Suprapubic skin (tissue), 3 donors: Measurements from ENCODE around the gene GPRC5C.

ENCODE experiments used
- EP300 ChIP-seq: sonication (generic); formaldehyde crosslinking; IDR thresholded peaks from one replicate; pipeline ENCODE4 v1.6.1; 2017; ENCODE audit warnings: antibody characterized with exemption
- POLR2A ChIP-seq, 2 donors: fragments of 450-650 bp; IDR thresholded peaks; one replicate each; pipeline ENCODE4 v1.6.1; 2017; ENCODE audit warnings: antibody characterized with exemption in 2 of 2, mild to moderate bottlenecking in 2 of 2, moderate library complexity in 2 of 2
- TF ChIP-seq, protein P1 (sequence below), 2 donors: fragments of 200-600 bp in 1 of 2; fragments of 450-650 bp in 1 of 2; sonication (generic) in 1 of 2; IDR thresholded peaks; one replicate each; pipeline ENCODE4 v1.5.1; 2016 to 2019; ENCODE audit warnings: antibody characterized with exemption in 2 of 2, mild to moderate bottlenecking in 1 of 2, moderate library complexity in 1 of 2

DNA sequence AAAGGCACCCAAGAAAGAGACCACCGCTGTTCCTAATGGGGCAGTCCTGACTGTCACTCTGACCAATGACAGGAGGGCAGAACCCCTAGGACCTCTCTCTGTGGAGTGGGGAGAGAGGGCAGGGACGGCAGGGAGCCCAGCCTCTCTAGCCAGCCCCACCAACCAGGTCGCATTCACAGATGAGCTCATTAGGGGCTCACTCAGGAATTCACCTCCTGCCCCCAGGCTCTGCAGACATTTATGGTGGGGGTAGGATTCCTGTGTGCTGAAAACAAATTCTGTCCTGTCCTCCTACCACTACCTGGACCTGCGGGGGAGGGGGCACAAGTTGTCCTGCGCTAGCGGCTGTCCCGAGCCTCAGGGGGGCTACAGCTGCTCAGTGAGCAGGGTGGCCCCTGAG is 27.7 kb upstream of the GPRC5C start:
- no peak for TF ChIP-seq POLR2A (IDR thresholded peaks at IDR 0.05)
- TF ChIP-seq, protein P1, sequence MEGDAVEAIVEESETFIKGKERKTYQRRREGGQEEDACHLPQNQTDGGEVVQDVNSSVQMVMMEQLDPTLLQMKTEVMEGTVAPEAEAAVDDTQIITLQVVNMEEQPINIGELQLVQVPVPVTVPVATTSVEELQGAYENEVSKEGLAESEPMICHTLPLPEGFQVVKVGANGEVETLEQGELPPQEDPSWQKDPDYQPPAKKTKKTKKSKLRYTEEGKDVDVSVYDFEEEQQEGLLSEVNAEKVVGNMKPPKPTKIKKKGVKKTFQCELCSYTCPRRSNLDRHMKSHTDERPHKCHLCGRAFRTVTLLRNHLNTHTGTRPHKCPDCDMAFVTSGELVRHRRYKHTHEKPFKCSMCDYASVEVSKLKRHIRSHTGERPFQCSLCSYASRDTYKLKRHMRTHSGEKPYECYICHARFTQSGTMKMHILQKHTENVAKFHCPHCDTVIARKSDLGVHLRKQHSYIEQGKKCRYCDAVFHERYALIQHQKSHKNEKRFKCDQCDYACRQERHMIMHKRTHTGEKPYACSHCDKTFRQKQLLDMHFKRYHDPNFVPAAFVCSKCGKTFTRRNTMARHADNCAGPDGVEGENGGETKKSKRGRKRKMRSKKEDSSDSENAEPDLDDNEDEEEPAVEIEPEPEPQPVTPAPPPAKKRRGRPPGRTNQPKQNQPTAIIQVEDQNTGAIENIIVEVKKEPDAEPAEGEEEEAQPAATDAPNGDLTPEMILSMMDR (IDR thresholded peaks at IDR 0.05) = no peak
- no peak for TF ChIP-seq EP300
